ENCODE measurements around the gene OLA1. TPM values are rescaled to one million over a fixed set of nuclear protein-coding genes. Genes with fewer than 3 reads are reported as not detected.

Gene OLA1
- total RNA-seq, 1 experiment from 2014 or later, result 122 TPM

DNA sequence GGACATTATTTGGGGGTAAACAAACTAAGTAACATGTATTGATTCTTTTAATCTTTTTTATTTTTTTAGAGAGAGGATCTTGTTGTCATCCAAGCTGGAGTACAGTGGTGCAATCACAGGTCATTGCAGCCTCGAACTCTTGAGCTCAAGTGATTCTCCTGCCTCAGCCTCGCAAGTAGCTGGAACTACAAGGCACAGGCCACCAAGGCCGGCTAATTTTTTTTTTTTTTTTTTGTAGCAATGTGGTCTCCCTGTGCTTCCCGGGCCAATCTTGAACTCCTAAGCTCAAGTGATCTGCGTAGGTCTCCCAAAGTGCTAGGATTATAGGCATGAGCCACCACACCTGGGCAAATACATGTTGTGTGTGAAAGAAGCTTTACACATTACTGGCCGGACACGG, 29.6 kb downstream of the OLA1 start:
- Histone ChIP-seq H3K36me3 (peaks cover 20% of the 10 kb centered on the region), H3K27me3 (replicated peaks) (no peaks in the 10 kb centered on the region), H3K9me3 (replicated peaks) (no peaks in the 10 kb centered on the region), H3K4me1 (replicated peaks) (no peaks in the 10 kb centered on the region), H3K4me3 (no peak overlapping the region), H3K27ac (no peak overlapping the region)
- DNase-seq (ENCODE audit: low read depth in 1 of 2, low spot score in 2 of 2), result no peak

DNA sequence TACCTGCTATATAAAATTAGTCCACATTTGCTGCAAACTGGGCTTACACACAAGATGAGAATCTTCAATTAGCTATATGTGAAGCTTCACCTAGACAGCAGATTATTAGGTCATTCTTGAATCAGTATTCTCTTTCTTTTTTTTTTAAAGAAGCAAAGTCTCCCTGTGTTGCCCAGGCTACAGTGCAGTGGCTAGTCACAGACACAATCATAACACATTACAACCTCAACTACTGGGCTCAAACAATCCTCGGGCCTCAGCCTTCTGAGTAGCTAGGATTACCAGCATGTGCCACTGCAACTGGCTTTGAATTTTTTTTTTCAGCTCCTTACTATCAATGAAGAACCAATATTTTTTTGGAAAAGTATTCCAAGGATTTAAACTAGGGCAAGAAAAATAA, 30.5 kb downstream of the OLA1 start:
- H3K36me3 ChIP-seq, result peaks cover 20% of the 10 kb centered on the region
- H3K4me1 ChIP-seq (replicated peaks), result no peaks in the 10 kb centered on the region
- no peaks in the 10 kb centered on the region for H3K9me3 ChIP-seq (replicated peaks)
- no peaks in the 10 kb centered on the region for H3K27me3 ChIP-seq (replicated peaks)
- H3K4me3 ChIP-seq, result no peak overlapping the region
- DNase-seq (ENCODE audit: low read depth in 1 of 2, low spot score in 2 of 2), result no peak
- H3K27ac ChIP-seq, result no peak overlapping the region

DNA sequence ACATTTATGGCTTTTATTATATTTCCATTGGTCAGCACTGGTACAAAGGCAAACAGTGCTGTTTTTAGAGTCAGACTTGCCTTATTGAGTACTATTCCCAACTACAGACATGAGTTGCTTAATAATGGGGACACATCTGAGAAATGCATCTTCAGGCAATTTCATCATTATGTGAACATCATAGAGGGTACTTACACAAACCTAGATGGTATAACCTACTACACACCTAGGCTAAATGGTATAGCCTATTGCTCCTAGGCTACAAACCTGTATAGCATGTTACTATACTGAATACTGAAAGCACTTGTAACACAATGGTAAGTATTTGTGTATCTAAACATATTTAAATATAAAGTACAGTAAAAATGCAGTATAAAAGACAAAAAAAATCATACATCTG, 36.4 kb downstream of the OLA1 start:
- H3K27me3 ChIP-seq (replicated peaks), result no peaks in the 10 kb centered on the region
- H3K4me1 ChIP-seq (replicated peaks), result no peaks in the 10 kb centered on the region
- no peak for DNase-seq (ENCODE audit: low read depth in 1 of 2, low spot score in 2 of 2)
- H3K27ac ChIP-seq, result no peak overlapping the region
- H3K4me3 ChIP-seq, result no peak overlapping the region
- peaks cover 7% of the 10 kb centered on the region; the same call in 1 of the 2 replicates for H3K36me3 ChIP-seq
- no peaks in the 10 kb centered on the region for H3K9me3 ChIP-seq (replicated peaks)

- Histone ChIP-seq H3K4me3 (no peak overlapping the region), H3K9me3 (replicated peaks) (no peaks in the 10 kb centered on the region)
- DNase-seq (ENCODE audit: low read depth in 1 of 2, low spot score in 2 of 2), result no peak
Observed at GRCh38 chr2:174210862-174211261, 37.5 kb downstream of the OLA1 start.

GRCh38 chr2:174209325-174209724, 39.0 kb downstream of the OLA1 start:
- H3K36me3 ChIP-seq, result peaks cover 5% of the 10 kb centered on the region
- no peak for DNase-seq (ENCODE audit: low read depth in 1 of 2, low spot score in 2 of 2)
- no peak overlapping the region for H3K4me3 ChIP-seq
- H3K27me3 ChIP-seq (replicated peaks), result no peaks in the 10 kb centered on the region
- no peaks in the 10 kb centered on the region for H3K4me1 ChIP-seq (replicated peaks)
- H3K9me3 ChIP-seq (replicated peaks), result no peaks in the 10 kb centered on the region
- no peak overlapping the region for H3K27ac ChIP-seq

More at GRCh38 chr2:174210862-174211261, 37.5 kb downstream of the OLA1 start:
- H3K36me3 ChIP-seq, result peaks cover 7% of the 10 kb centered on the region; the same call in 1 of the 2 replicates
- no peak overlapping the region for H3K27ac ChIP-seq
- no peaks in the 10 kb centered on the region for H3K4me1 ChIP-seq (replicated peaks)
- no peaks in the 10 kb centered on the region for H3K27me3 ChIP-seq (replicated peaks)

GRCh38 chr2:174208026-174208425, 40.3 kb downstream of the OLA1 start:
- Histone ChIP-seq H3K27ac (no peak overlapping the region), H3K36me3 (peaks cover 4% of the 10 kb centered on the region), H3K27me3 (replicated peaks) (no peaks in the 10 kb centered on the region), H3K9me3 (replicated peaks) (no peaks in the 10 kb centered on the region), H3K4me1 (replicated peaks) (no peaks in the 10 kb centered on the region), H3K4me3 (no peak overlapping the region)
- DNase-seq (ENCODE audit: low read depth in 1 of 2, low spot score in 2 of 2), result no peak

DNA sequence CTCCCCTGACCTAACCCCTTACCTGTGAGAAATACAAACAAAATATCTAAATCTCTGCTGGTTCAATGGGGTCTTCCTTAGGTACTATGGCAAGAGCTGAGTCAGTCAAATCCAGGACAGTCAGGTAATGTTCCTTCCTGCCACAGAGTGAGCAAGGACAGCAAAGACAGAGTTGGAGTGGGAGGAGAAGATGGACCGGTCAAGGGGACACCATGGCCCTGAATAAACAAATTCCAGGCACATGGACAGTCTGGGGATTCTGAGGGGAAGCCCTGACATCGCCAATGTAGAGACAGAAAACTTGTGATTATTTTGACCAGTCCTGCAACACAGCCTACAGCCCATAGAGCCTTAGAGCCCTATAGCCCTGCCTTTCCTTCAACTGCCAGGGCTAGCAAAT, 42.8 kb downstream of the OLA1 start:
- DNase-seq (ENCODE audit: low read depth in 1 of 2, low spot score in 2 of 2), result no peak
- Histone ChIP-seq H3K27me3 (replicated peaks) (no peaks in the 10 kb centered on the region), H3K9me3 (replicated peaks) (no peaks in the 10 kb centered on the region), H3K4me3 (no peak overlapping the region), H3K4me1 (replicated peaks) (no peaks in the 10 kb centered on the region), H3K36me3 (no peaks in the 10 kb centered on the region; the same call in 1 of the 2 replicates), H3K27ac (no peak overlapping the region)

- no peak for DNase-seq (ENCODE audit: low read depth in 1 of 2, low spot score in 2 of 2)
- Histone ChIP-seq H3K36me3 (no peaks in the 10 kb centered on the region; the same call in 1 of the 2 replicates), H3K9me3 (replicated peaks) (no peaks in the 10 kb centered on the region), H3K27ac (no peak overlapping the region), H3K27me3 (replicated peaks) (no peaks in the 10 kb centered on the region), H3K4me3 (no peak overlapping the region), H3K4me1 (replicated peaks) (peaks cover 9% of the 10 kb centered on the region)
Observed at GRCh38 chr2:174202188-174202587, 46.1 kb downstream of the OLA1 start.

GRCh38 chr2:174198846-174199564, 49.3 kb downstream of the OLA1 start:
- peak in 1 of 2 experiments; percentile 21 for DNase-seq (ENCODE audit: low read depth in 1 of 2, low spot score in 2 of 2)
- no peaks in the 10 kb centered on the region for H3K36me3 ChIP-seq
- no peak overlapping the region for H3K27ac ChIP-seq
- H3K27me3 ChIP-seq (replicated peaks), result no peaks in the 10 kb centered on the region
- H3K4me3 ChIP-seq, result no peak overlapping the region
- H3K4me1 ChIP-seq (replicated peaks), result peaks cover 9% of the 10 kb centered on the region
- no peaks in the 10 kb centered on the region for H3K9me3 ChIP-seq (replicated peaks)

- Histone ChIP-seq H3K27me3 (replicated peaks) (no peaks in the 10 kb centered on the region), H3K36me3 (no peaks in the 10 kb centered on the region; the same call in 1 of the 2 replicates), H3K4me3 (no peak overlapping the region), H3K9me3 (replicated peaks) (no peaks in the 10 kb centered on the region), H3K4me1 (replicated peaks) (peaks cover 9% of the 10 kb centered on the region), H3K27ac (no peak overlapping the region)
- DNase-seq (ENCODE audit: low read depth in 1 of 2, low spot score in 2 of 2), result no peak
Observed at GRCh38 chr2:174195253-174195652, 53.1 kb downstream of the OLA1 start.

DNA sequence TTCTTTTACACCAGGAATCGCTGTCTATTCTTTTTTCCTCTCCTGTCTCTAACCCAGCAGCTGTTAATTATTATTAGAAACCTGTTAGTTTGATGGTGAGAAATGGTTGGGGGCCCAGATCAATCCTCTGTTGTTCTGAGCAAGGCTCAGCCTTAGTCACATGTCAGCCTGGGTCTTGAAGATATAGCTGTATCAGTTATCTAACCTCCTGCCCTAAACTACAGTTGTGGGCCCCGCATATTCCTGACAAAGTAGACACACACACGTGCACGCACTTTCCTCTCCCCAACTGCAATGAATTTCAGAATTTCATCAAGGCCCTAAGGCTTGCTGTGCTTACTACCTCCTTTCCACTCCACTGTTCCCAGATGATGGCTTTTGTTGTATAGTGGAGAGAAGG, 54.6 kb downstream of the OLA1 start:
- Histone ChIP-seq H3K9me3 (replicated peaks) (no peaks in the 10 kb centered on the region), H3K27ac (no peak overlapping the region), H3K4me3 (no peak overlapping the region), H3K4me1 (replicated peaks) (peaks cover under 1% of the 10 kb centered on the region), H3K36me3 (no peaks in the 10 kb centered on the region; the same call in 1 of the 2 replicates), H3K27me3 (replicated peaks) (no peaks in the 10 kb centered on the region)
- no peak for DNase-seq (ENCODE audit: low read depth in 1 of 2, low spot score in 2 of 2)

DNA sequence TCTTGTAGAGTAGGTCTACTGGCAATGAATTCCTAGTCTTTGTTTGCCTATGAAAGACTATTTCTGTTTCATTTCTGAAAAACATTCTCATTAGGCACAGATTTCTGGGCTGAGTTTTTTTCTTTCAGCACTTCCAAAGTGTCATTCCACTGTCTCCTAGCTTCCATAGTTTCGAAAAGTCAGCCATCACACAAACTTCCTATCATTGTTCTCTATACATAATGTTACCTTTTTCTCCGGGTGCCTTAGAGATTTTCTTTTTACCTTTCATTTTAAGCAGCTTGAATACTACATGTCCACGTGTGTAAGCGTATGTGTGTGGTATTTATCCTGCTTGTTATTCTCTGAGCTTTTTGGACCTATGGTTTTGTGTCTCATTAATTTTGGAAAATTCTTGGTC, 55.7 kb downstream of the OLA1 start:
- Histone ChIP-seq H3K36me3 (peaks cover 4% of the 10 kb centered on the region), H3K4me1 (replicated peaks) (no peaks in the 10 kb centered on the region), H3K9me3 (replicated peaks) (no peaks in the 10 kb centered on the region), H3K27ac (no peak overlapping the region), H3K27me3 (replicated peaks) (no peaks in the 10 kb centered on the region), H3K4me3 (no peak overlapping the region)
- DNase-seq (ENCODE audit: low read depth in 1 of 2, low spot score in 2 of 2), result no peak

DNA sequence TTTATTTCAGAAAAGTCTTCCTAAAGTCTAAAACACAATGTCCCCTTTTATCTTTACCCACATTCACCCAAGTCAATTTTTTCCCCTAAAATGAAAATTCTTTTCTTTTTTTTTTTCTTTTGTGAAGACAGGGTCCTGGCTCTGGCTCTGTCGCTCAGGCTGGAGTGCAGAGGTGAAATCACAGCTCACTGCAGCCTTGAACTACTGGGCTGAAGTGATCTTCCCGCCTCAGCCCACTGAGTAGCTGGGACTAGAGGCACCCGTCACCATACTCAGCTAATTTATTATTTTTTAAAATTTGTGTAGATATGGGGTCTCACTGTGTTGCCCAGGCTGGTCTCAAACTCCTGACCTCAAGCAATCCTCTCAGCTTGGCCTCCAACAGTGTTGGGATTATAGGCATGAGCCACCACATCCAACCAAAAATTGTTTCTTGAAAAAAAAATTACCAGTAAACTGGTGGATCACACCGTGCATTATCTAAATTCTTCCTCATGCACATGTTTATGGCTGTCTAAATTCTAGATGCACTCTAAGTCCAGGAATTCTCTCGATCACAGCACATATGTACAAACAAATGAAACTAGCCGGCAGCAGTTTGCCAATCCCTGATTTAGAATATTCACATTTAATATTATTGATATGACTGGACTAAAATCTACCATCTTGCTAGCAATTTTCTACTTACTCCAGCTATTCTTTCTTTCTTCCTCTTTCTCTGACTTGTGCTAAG, 56.8 kb downstream of the OLA1 start:
- H3K27ac ChIP-seq, result no peak overlapping the region
- no peak for DNase-seq (ENCODE audit: low read depth in 1 of 2, low spot score in 2 of 2)
- H3K36me3 ChIP-seq, result peaks cover 8% of the 10 kb centered on the region
- H3K4me3 ChIP-seq, result no peak overlapping the region
- H3K4me1 ChIP-seq (replicated peaks), result no peaks in the 10 kb centered on the region
- H3K9me3 ChIP-seq (replicated peaks), result no peaks in the 10 kb centered on the region
- no peaks in the 10 kb centered on the region for H3K27me3 ChIP-seq (replicated peaks)

- H3K36me3 ChIP-seq, result peaks cover 18% of the 10 kb centered on the region; the same call in 1 of the 2 replicates
- no peak overlapping the region for H3K27ac ChIP-seq
- H3K9me3 ChIP-seq (replicated peaks), result no peaks in the 10 kb centered on the region
- no peak overlapping the region for H3K4me3 ChIP-seq
- no peaks in the 10 kb centered on the region for H3K27me3 ChIP-seq (replicated peaks)
- no peak for DNase-seq (ENCODE audit: low read depth in 1 of 2, low spot score in 2 of 2)
- H3K4me1 ChIP-seq (replicated peaks), result peaks cover 16% of the 10 kb centered on the region
Observed at GRCh38 chr2:174184915-174185314, 63.4 kb downstream of the OLA1 start.
